ENCODE measurements around the gene NXNL2.

DNA sequence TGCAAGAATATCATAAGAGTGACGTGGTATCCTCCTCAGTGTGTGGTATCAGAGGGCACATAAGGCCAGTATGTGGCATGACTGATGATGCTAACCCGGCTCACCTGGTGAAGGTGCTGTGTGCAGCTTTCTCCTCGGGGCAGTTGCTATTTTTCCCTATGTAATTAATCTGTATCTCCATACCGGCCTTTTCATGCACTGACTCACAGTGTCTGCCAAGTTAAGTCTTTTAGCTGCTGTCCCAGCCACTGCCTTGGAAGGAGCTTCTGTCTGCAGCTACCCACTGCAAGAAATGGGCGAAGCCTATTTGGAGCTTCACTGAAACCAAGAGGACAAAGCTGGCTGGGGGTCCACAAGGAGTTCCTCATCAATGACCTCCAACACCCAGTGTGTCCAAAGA lies 46.0 kb downstream of the NXNL2 start:
- TF ChIP-seq, protein P1, sequence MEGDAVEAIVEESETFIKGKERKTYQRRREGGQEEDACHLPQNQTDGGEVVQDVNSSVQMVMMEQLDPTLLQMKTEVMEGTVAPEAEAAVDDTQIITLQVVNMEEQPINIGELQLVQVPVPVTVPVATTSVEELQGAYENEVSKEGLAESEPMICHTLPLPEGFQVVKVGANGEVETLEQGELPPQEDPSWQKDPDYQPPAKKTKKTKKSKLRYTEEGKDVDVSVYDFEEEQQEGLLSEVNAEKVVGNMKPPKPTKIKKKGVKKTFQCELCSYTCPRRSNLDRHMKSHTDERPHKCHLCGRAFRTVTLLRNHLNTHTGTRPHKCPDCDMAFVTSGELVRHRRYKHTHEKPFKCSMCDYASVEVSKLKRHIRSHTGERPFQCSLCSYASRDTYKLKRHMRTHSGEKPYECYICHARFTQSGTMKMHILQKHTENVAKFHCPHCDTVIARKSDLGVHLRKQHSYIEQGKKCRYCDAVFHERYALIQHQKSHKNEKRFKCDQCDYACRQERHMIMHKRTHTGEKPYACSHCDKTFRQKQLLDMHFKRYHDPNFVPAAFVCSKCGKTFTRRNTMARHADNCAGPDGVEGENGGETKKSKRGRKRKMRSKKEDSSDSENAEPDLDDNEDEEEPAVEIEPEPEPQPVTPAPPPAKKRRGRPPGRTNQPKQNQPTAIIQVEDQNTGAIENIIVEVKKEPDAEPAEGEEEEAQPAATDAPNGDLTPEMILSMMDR (IDR thresholded peaks at IDR 0.05), result no peak
- TF ChIP-seq POLR2A (IDR thresholded peaks at IDR 0.05), result no peak
- TF ChIP-seq POLR2AphosphoS5 (IDR thresholded peaks at IDR 0.05), result no peak
